HL-60/S4 treated with phorbol 12-myristate 13-acetate at 8.2 ng/mL for 4 days and 3 days (cell line): Measurements from ENCODE around the gene NDUFA13.

Experiments used
- in situ Hi-C: fragments of 300-500 bp; cut with MboI; formaldehyde crosslinking; loops from 2 replicates; pipeline ENCODE4 v1.15.0; 2022; ENCODE audit warnings: low sequenced_read_pairs

The NDUFA13 gene

GRCh38 chr19:19488875-19489690 lies 26.9 kb upstream of the NDUFA13 start:
- in situ Hi-C loops, result no loop called here

GRCh38 chr19:19489804-19490204 lies 26.2 kb upstream of the NDUFA13 start:
- in situ Hi-C loops, result loop anchor here (10.0 kb wide), 1 partner anchor 125 kb away; no protein-coding TSS in a partner anchor

GRCh38 chr19:19490214-19490968 lies 25.6 kb upstream of the NDUFA13 start:
- in situ Hi-C loops, result loop anchor here (10.0 kb wide), 1 partner anchor 126 kb away; no protein-coding TSS in a partner anchor

- in situ Hi-C loops, result loop anchor here (10.0 kb wide), 1 partner anchor 127 kb away; no protein-coding TSS in a partner anchor
Observed at GRCh38 chr19:19491321-19492025, 24.6 kb upstream of the NDUFA13 start.

GRCh38 chr19:19492026-19492610 lies 23.9 kb upstream of the NDUFA13 start:
- in situ Hi-C loops, result loop anchor here (10.0 kb wide), 1 partner anchor 127 kb away; no protein-coding TSS in a partner anchor

DNA sequence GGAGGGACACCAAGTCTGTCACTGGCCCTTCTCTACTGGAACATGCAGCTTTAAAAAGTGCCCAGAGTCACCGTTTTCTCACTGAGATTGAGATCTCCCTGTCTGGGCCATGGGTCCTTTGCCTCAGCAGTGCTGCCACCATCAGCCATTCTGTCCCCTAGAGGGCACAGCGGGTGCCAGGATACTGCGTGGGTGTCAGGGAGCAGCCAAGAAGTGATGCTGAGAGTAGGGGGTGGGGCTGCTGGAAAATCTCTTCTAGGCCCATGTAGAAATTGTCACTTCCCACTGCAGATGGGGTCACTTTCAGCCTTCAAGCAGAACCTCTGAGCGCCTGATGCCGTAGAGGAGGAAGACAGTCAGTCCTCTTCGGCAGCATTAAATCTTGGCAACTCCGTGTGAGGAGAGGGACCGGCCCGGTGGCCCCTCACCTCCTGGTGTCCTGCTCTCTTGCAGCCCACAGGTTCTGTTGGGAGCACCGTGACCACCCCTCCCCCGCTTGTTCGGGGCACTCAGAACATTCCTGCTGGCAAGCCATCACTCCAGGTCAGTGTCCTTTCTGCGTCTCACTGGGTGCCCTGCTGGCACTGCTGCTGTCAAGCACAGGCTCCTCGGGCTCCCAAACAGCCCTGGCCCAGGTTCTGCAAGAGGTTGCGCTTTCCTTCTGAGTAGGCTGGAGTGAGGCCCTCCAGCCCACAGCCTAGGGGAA lies 22.0 kb upstream of the NDUFA13 start:
- in situ Hi-C loops, result loop anchor here (10.0 kb wide), 1 partner anchor 129 kb away; no protein-coding TSS in a partner anchor

DNA sequence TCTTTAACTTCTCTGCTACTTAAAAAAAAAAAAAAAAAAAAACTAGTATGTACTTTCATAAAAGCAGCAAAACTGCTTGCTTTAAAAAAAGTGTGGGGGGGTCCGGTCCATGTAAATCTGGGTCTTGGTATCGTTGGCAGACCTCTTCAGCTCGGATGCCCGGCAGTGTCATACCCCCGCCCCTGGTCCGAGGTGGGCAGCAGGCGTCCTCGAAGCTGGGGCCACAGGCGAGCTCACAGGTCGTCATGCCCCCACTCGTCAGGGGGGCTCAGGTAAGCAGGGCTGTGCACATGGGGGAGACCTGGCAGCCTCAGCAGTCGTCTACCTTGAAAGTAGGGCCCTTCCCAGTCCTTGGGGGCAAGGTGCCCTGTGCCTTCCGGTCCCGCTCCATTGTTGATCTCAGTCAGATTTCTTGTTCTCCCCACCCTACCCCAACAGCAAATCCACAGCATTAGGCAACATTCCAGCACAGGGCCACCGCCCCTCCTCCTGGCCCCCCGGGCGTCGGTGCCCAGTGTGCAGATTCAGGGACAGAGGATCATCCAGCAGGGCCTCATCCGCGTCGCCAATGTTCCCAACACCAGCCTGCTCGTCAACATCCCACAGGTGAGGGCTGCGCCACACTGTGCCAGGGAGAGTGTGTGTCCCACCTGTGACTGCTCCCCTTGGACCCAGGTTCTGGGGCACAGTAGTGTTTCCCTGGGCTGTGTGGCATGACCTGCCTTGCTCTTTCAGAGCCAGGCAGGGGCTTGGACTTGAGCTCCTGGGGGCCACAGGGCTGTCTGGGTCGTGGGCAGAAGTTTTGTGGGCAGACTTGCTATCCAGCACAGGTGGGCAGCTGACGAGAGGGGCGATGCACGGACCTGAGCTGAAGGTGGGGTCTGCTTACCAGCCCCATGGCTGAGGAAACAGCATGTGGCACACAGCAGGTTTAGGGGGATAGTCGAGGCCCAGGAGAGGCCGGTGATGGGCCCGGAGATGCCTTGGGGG lies 20.1 kb upstream of the NDUFA13 start:
- in situ Hi-C loops, result loop anchor here (10.0 kb wide), 1 partner anchor 131 kb away; no protein-coding TSS in a partner anchor

GRCh38 chr19:19498255-19498991 lies 17.6 kb upstream of the NDUFA13 start:
- in situ Hi-C loops, result loop anchor here (10.0 kb wide), 1 partner anchor 134 kb away; no protein-coding TSS in a partner anchor

DNA sequence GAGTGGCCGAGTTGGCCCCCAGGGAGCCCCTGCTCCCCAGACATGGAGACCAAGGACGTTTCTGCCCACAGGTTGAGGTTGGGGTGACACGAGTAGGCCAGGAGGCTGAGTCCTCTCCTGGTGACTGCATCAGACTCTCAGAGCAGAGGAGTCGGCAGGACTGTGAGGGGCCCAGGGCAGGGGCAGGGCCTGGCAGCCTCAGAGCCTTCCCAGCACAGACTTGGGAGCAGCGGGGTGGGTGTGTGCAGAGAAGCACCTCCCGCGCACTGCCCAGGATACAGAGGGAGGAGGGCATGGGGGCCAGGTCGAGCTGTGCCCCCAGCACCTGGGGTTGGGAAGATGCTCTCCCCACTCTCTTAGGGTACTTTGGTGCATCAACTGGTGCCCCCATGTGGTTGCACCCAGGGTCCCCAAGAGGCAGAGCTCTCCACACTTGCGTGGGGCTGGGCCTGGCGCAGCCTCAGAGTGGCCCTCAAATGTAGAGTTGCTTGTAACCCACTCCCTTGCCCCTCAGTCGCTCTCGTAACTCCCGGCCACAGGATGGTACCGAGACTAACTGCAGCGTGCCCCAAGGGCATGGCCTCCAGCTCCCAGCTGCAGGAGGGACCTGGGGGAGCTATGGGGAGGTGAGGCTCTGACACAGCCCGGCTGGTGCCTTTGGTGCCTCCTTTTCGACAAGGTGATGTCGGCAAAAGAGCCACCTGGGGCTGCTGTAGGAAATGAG lies 16.6 kb upstream of the NDUFA13 start:
- in situ Hi-C loops, result loop anchor here (10.0 kb wide), 1 partner anchor 135 kb away; no protein-coding TSS in a partner anchor

- in situ Hi-C loops, result no loop called here
Observed at GRCh38 chr19:19500975-19501644, 14.9 kb upstream of the NDUFA13 start.

GRCh38 chr19:19501798-19502197 lies 14.2 kb upstream of the NDUFA13 start:
- in situ Hi-C loops, result no loop called here

- in situ Hi-C loops, result no loop called here
Observed at GRCh38 chr19:19502281-19502680, 13.7 kb upstream of the NDUFA13 start.

DNA sequence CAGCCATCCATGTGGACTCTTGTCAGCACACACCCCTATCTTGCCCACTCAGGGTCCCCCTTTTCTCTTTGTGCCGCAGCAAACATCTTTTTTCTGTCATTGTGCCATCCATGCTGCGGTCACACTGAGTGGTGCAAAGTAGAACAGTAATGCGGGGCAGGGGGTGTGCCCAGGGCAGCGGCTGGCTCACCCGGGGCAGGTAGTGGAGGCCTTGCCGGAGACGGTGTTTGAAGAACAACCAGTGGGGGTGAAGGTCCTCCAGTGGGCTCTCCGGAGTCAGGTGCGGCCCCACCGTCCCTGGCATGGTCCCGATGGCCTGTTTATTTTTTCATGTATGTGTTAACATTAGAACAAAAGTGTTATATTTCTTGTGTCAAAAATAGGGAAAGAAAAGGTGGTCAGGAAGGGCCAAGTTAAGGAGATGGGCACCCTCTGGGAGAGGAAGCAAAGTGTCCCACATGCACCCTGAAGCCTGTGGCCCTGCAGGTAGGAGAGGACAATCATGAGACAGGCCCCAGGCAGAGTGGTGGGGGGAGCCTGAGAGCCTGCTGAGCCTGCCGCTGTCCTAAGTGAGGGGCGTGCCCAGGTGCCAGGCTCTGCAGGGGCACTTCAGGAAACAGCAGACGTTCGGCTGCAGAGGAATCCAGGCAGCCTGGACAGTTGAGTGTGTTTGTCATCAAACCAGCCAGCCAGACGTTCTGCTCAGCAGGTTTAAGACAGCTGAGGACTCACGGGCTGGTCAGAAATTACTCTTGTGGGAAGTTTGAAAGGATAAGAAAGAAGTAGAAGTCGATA lies 13.0 kb upstream of the NDUFA13 start:
- in situ Hi-C loops, result no loop called here

GRCh38 chr19:19504754-19505668 lies 11.0 kb upstream of the NDUFA13 start:
- in situ Hi-C loops, result no loop called here
